SIG-M5 (cell line): Measurements from ENCODE around the gene SNX25.
A peak's percentile ranks its signal among the peaks of the same experiment; 100 is the strongest.

Source experiments
- DNase-seq: peaks from one replicate; lab custom pipeline; 2025; lab: John Stamatoyannopoulos, UW

SNX25 gene

GRCh38 chr4:185265942-185266341, 56.5 kb downstream of the SNX25 start:
- DNase-seq = peak; percentile 11

DNA sequence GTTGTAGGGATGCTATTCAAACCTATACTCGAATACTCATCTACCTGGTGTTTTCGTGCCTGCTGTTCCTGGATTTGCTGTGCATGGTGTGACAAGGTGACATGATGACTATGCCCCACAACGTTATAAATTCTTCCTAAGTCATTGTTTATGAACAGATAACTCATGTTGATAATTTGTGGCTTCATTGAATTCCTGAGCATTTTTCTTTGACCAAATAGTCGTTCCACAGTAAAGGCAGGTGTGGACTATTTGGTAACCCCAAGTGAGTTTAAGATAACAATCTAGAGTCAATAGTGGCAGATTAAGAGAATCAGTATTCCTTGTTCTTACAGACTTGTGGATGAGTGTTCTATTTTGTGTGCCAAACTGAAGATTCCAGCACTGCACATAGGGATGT, 59.9 kb downstream of the SNX25 start:
- DNase-seq = no peak

- DNase-seq = no peak
Measured at GRCh38 chr4:185270037-185270436, 60.6 kb downstream of the SNX25 start.

DNA sequence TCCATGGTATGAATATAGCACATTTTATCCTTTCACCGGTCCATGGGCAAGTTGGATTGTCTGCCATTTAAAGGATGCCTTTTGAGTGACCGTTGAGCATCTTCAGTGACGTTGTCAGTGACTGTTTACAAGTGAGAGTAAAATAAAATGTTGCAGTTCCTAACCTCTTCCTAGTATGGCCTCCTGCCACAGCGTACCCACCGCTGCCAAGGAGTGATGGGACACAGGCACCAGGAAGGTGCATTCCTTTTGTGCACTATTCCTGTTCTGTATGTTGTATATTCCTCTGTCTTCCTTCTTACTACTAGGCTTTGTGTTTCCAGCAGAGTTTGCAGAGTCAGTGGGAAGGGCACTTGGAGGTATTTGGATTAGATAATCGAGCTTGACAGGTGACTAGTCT, 61.5 kb downstream of the SNX25 start:
- no peak for DNase-seq

DNA sequence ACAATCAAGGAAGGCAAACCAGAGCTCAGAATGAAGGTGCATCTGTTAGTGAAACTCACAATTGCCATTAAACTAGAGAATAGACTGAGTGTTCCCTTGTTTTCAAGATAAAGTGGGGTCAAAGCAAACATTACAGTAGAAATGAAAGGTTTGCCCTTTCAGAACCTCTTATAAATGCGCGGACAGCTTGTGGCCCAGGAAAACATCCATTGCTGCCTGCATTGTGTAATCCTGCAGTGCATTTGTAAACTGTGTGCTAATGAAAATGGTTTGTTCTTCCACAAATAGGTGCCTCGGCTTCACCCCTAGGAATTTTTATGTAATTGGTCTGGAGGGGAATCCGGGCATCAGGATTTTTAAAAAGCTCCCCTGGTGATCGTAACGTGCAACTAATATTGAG, 62.8 kb downstream of the SNX25 start:
- DNase-seq = no peak

DNA sequence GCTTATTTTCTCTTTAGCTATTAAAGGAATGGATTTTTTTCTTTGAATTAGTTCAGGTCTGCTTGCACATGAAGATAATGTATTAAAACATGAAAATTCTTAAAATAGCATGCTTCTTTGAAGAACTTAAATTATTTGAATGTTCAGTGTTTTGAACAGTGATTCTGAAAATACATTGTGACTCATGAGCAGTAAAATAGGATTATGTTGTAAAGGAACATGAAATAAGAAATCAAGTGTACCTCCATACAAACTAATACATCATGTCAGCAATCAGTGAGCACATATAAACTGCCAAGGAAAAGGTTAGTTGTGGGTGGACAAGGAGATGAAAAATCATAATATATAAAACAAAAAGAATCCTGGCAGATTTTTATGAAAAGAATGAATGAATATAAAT, 66.1 kb downstream of the SNX25 start:
- no peak for DNase-seq

DNA sequence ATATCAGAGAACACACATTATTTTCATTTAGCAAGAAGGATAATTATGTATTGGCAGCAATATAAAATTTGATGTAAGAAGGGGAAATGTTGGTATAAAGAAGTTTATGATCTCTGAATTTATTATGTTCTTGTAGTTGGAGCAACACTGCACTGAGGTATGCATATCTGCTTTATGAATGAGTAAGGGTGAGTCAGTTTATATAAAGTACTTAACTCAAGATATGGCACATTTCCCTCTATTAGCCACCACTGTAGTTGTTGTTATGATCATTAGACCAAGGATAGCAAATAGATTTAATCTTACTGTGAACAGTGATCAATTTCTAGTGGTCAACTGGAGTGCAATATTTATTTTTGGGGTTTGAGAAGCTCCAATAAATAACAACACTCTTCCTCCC, 66.6 kb downstream of the SNX25 start:
- DNase-seq = no peak

- no peak for DNase-seq
Measured at GRCh38 chr4:185278716-185279115, 69.3 kb downstream of the SNX25 start.

GRCh38 chr4:185280608-185281007, 71.2 kb downstream of the SNX25 start:
- DNase-seq = no peak

DNA sequence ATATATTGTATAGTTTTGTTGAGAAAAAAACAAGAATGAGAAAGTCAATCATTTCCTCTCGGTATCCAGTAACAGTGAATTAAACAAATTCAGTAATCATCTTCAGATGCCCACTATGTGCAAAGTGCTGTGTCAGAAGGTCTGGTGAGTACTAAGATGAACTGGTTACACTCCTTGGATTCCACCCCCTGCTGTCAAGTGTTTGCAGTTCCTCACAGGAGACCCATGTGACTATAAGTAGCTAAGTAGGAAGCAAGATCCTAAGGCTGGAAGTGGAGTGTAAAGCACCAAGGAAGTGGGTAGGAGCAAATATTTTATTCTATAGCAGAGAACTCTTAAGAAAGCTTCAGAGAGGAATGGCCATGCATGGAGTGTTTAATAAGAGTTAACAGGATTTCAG, 73.6 kb downstream of the SNX25 start:
- DNase-seq = no peak

DNA sequence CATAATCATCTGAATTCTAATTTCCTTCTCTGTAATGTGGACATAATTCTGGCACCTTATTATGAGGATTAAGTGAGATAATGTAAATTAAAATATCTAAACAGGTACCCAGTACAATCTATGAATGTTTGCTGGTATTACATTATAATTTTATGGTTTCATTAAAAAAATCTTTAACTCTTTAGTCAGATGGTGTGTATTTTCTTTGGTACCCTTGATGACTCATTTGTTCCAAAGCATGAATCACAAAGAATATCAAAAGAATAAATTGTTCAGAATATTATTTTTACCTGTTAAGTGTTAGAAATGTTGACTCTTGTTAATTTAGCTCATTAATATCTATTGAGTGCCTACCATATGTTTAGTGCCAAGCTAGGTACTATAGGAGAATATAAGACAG, 74.3 kb downstream of the SNX25 start:
- no peak for DNase-seq

DNA sequence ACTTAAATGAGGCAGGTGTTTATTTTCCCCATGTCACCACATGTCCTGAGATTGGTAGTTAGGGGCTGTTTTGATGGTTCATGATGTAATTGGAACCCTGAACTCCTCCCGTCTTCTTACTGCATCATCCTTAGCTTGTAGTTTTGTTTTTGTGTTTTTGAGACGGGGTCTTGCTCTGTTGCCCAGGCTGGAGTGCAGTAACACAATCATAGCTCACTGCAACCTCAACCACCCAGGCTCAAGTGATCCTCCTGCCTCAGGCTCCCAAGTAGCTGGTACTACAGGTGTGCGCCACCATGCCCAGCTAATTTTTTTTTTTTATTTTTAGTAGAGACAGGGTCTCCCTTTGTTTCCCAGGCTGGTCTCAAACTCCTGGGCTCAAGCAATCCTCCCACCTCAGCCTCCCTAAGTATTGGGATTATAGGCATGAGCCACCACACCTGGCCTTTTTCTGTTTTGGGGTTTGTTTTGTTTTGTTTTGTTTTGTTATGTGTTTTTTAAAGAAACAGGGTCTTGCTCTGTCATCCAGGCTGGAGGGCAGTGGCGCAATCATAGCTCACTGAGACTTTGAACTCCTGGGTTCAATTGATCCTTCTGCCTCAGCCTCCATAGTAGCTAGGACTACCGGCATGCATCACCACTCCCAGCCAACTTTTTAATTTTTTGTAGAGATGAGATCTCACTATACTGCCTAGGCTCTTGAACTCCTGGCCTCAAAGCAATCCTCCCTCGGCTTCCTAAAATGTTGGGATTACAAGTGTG, 76.4 kb downstream of the SNX25 start:
- DNase-seq = no peak

GRCh38 chr4:185286571-185286970, 77.2 kb downstream of the SNX25 start:
- no peak for DNase-seq

DNA sequence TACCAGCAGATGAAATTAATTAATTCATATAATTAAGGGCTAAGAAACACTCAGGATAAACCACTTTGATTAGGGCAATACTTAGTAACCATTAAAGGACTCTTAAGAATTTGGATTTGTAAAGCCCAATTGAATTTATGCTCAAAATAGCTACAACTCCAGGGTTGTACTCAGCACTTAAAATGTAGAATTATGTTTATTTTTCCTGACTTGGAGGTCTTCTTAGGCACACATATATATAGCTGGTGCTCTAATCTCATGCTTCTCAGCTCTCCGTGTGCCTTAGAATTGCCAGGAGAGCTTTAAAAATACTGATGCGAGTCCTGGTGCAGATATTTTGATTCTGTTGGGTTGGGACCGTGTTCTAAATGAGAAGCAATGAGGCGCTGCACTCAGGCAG, 77.6 kb downstream of the SNX25 start:
- no peak for DNase-seq

- no peak for DNase-seq
Measured at GRCh38 chr4:185290018-185290607, 80.7 kb downstream of the SNX25 start.

GRCh38 chr4:185290656-185291055, 81.3 kb downstream of the SNX25 start:
- no peak for DNase-seq

DNA sequence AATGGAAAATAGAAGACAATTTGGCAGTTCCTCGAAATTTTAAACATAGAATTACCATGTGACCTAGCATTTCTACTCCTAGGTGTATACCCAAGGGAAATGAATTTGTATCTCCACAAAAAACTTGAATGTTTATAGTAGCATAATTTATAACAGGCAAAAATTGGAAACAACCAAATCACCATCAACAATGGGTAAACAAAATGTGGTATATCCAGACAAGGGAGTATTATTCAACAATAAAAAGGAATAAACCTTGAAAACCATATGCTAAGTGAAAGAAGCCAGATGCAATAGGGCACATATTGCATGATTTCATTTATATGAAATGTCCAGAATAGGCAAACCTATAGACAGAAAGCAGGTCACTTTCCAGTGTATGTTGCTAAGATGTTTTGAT, 83.8 kb downstream of the SNX25 start:
- DNase-seq = no peak

- no peak for DNase-seq
Measured at GRCh38 chr4:185296665-185297460, 87.5 kb downstream of the SNX25 start.

- no peak for DNase-seq
Measured at GRCh38 chr4:185298728-185299430, 89.5 kb downstream of the SNX25 start.

DNA sequence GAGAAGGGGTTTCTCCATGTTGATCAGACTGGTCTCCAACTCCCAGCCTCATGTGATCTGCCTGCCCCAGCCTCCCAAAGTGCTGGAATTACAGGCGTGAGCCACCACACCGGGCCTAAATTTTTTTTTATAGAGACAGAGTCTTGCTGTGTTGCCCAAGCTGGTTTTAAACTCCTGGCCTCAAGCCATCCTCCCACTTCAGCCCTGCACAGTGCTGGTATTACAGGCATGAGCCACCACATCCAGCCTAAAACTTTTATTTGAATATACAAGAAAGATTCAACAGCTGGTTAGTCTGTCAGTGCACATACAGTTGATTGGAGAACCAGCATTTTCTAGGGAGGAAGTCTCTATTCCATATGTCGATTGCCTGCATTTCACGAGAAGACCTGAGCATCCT, 95.1 kb downstream of the SNX25 start:
- no peak for DNase-seq

- DNase-seq = no peak
Measured at GRCh38 chr4:185304944-185305690, 95.7 kb downstream of the SNX25 start.

DNA sequence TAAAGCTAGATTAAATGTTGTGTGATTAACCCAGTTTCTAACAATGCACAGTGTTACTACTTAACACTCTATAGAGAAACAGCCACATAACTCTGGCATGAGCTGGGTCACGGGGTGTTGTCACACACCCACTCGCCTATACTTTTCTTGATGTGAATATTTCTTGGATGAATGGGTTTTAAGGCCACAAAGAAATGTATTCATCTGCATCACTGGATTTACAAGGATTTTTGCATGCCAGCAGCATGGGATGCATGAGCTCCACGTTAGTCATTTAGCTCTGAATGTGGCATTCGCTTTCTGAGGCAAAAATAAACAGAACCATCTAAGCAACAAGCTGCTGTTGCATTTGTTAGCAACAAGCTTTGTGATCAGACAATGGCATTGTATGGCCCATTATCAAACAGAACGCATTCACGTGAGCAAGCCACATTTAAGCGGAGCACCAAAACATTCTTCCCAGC, 96.6 kb downstream of the SNX25 start:
- DNase-seq = no peak
